Ovary (tissue), 3 donors: Measurements from ENCODE around the gene MYO1H.

Source experiments
- EP300 ChIP-seq: sonication (generic); formaldehyde crosslinking; IDR thresholded peaks from one replicate; pipeline ENCODE4 v1.6.1; 2017; ENCODE audit warnings: antibody characterized with exemption
- POLR2A ChIP-seq: fragments of 450-650 bp; IDR thresholded peaks from one replicate; pipeline ENCODE4 v1.6.1; 2017; ENCODE audit warnings: antibody characterized with exemption, mild to moderate bottlenecking, moderate library complexity
- TF ChIP-seq, protein P1 (sequence below), 3 donors: fragments of 450-650 bp in 2 of 3; fragments of 200-600 bp in 1 of 3; IDR thresholded peaks; one replicate each; pipeline versions ENCODE4 v1.5.1 to v1.8.0; 2016 to 2022; ENCODE audit warnings: antibody characterized with exemption in 3 of 3, mild to moderate bottlenecking in 1 of 3
- donor health status: DM: no; HTN: no; CAD: no.

DNA sequence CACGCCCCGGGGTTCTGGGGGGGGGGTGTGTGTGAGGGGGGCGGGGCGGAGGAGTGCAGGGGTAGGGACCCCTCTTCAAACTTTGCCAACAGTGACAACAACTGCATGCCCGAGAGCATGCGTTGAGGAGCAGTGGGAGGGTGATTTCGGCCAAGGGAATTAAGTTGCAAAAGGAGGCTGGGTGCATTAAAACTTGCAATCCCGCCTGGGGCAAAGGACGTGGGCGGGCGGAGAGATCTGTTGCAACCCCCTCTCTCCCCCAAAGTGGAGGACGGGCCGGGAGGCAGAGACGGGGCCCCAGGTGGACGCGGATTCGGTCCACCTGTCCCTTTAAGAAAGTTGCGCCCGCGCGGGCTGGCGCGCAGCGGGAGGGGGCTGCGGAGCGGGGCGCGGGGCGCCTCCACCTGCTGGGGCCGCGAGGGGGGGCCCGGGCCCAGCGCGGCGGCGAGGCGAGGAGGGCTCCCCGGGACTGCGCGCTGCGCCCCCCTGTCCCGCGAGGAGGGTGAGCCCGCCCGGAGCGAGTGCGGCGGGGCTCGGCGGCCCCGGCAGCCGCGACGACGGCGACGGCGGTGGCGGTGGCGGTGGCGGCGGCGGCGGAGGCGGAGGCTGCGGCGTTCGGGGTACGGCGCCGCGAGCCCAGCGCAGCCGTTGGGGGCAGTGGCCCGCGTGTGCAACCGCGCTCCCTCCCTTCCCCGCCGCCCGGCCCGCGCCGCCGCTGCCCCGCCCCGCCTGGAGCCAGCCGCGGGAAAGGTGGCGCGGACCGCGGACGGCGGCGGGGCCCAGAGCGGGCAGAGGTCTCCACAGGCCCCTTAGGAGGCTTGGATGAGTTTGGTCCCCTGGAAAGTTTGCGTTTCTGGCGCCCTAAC is 38.1 kb upstream of the MYO1H start:
- TF ChIP-seq, protein P1, sequence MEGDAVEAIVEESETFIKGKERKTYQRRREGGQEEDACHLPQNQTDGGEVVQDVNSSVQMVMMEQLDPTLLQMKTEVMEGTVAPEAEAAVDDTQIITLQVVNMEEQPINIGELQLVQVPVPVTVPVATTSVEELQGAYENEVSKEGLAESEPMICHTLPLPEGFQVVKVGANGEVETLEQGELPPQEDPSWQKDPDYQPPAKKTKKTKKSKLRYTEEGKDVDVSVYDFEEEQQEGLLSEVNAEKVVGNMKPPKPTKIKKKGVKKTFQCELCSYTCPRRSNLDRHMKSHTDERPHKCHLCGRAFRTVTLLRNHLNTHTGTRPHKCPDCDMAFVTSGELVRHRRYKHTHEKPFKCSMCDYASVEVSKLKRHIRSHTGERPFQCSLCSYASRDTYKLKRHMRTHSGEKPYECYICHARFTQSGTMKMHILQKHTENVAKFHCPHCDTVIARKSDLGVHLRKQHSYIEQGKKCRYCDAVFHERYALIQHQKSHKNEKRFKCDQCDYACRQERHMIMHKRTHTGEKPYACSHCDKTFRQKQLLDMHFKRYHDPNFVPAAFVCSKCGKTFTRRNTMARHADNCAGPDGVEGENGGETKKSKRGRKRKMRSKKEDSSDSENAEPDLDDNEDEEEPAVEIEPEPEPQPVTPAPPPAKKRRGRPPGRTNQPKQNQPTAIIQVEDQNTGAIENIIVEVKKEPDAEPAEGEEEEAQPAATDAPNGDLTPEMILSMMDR (IDR thresholded peaks at IDR 0.05), result no peak
- TF ChIP-seq POLR2A, result no peak
- TF ChIP-seq EP300, result no peak
